ENCODE measurements around the gene SERPINA1.

Gene SERPINA1

DNA sequence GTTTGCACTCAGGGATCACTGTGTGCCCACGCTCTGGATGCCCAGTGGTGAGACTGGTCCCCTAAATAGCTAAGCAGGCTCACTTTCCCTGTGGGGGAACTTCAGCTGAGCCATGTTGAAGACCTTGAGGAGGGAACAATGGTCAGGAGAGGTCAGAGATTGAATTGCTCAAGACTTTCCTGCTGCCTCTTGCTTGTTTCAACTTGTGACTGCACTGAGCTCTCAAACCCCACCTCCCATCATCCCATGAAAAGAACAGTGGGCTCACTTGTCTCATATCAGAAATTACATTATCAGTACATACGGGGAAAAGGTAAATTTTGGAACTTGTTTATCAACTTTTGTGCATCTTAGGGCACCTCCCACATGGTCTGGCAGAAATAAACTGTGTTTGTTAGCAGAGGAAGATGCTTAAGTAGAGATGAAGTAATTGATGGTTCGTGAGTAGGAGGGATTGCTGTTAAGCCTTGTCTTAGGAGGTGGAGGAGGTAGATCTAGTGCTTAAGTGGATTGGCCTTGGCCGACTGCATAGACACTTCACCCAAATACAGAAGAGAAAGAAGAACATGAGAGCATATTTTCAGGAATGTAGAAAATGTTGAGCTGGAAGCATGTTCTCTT is 15.0 kb upstream of the SERPINA1 start:
- H3K27ac ChIP-seq (ENCODE audit: poor library complexity, severe bottlenecking) = no peak overlapping the region
- peaks cover 24% of the 10 kb centered on the region for H3K4me1 ChIP-seq (ENCODE audit: insufficient read depth, poor library complexity, severe bottlenecking)
- no peak for TF ChIP-seq CTCF (IDR thresholded peaks at IDR 0.05; ENCODE audit: poor library complexity, severe bottlenecking)
- ATAC-seq (ENCODE audit: low read depth) = no peak
- H3K4me3 ChIP-seq (ENCODE audit: severe bottlenecking) = no peak overlapping the region
- H3K9me3 ChIP-seq (ENCODE audit: severe bottlenecking) = peaks cover 11% of the 10 kb centered on the region
- DNase-seq (ENCODE audit: low spot score) = no peak
- H3K27me3 ChIP-seq (ENCODE audit: insufficient read depth, poor library complexity, severe bottlenecking) = no peaks in the 10 kb centered on the region
- no peaks in the 10 kb centered on the region for H3K36me3 ChIP-seq (ENCODE audit: low read depth)

- DNase-seq (ENCODE audit: low spot score) (no peak), ATAC-seq (ENCODE audit: low read depth) (peak; percentile 99)
- Histone ChIP-seq H3K4me3 (ENCODE audit: severe bottlenecking) (no peak overlapping the region), H3K4me1 (ENCODE audit: insufficient read depth, poor library complexity, severe bottlenecking) (peaks cover 24% of the 10 kb centered on the region), H3K27me3 (ENCODE audit: insufficient read depth, poor library complexity, severe bottlenecking) (no peaks in the 10 kb centered on the region), H3K27ac (ENCODE audit: poor library complexity, severe bottlenecking) (peak overlapping the region; percentile 65), H3K9me3 (ENCODE audit: severe bottlenecking) (no peaks in the 10 kb centered on the region), H3K36me3 (ENCODE audit: low read depth) (no peaks in the 10 kb centered on the region)
- no peak for TF ChIP-seq CTCF (IDR thresholded peaks at IDR 0.05; ENCODE audit: poor library complexity, severe bottlenecking)
These were observed 12.7 kb upstream of the SERPINA1 start for GRCh38 chr14:94401083-94401482.

GRCh38 chr14:94400422-94400841 is 12.0 kb upstream of the SERPINA1 start:
- Histone ChIP-seq H3K27me3 (ENCODE audit: insufficient read depth, poor library complexity, severe bottlenecking) (no peaks in the 10 kb centered on the region), H3K27ac (ENCODE audit: poor library complexity, severe bottlenecking) (peak overlapping the region; percentile 65), H3K4me1 (ENCODE audit: insufficient read depth, poor library complexity, severe bottlenecking) (peaks cover 24% of the 10 kb centered on the region), H3K9me3 (ENCODE audit: severe bottlenecking) (no peaks in the 10 kb centered on the region), H3K36me3 (ENCODE audit: low read depth) (no peaks in the 10 kb centered on the region), H3K4me3 (ENCODE audit: severe bottlenecking) (no peak overlapping the region)
- no peak for ATAC-seq (ENCODE audit: low read depth)
- TF ChIP-seq CTCF (IDR thresholded peaks at IDR 0.05; ENCODE audit: poor library complexity, severe bottlenecking) = no peak
- no peak for DNase-seq (ENCODE audit: low spot score)

DNA sequence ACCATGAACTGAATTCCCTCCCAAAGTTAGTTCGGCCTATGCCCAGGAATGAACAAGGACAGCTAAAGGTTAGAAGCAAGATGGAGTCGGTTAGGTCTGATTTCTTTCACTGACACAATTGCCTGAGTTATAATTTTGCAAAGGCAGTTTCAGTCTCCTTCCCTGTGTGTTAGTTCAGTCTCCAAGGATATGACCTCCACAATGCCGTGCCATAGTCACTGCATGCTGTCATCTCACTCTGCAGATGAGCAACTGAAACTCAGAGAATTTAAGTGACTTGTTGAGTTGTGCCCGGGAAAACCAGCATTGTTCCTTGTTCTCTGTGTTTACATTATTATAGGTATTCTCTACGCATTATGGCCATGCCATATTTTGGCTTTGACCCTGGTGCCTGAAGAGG is 10.1 kb upstream of the SERPINA1 start:
- DNase-seq (ENCODE audit: low spot score) (no peak), ATAC-seq (ENCODE audit: low read depth) (no peak)
- no peak overlapping the region for H3K4me3 ChIP-seq (ENCODE audit: severe bottlenecking)
- H3K27ac ChIP-seq (ENCODE audit: poor library complexity, severe bottlenecking) = no peak overlapping the region
- H3K27me3 ChIP-seq (ENCODE audit: insufficient read depth, poor library complexity, severe bottlenecking) = no peaks in the 10 kb centered on the region
- TF ChIP-seq CTCF (IDR thresholded peaks at IDR 0.05; ENCODE audit: poor library complexity, severe bottlenecking) = no peak
- no peaks in the 10 kb centered on the region for H3K9me3 ChIP-seq (ENCODE audit: severe bottlenecking)
- H3K36me3 ChIP-seq (ENCODE audit: low read depth) = no peaks in the 10 kb centered on the region
- peaks cover 28% of the 10 kb centered on the region for H3K4me1 ChIP-seq (ENCODE audit: insufficient read depth, poor library complexity, severe bottlenecking)

- no peak for TF ChIP-seq CTCF (IDR thresholded peaks at IDR 0.05; ENCODE audit: poor library complexity, severe bottlenecking)
- H3K9me3 ChIP-seq (ENCODE audit: severe bottlenecking) = no peaks in the 10 kb centered on the region
- no peaks in the 10 kb centered on the region for H3K27me3 ChIP-seq (ENCODE audit: insufficient read depth, poor library complexity, severe bottlenecking)
- ATAC-seq (ENCODE audit: low read depth) = no peak
- no peaks in the 10 kb centered on the region for H3K36me3 ChIP-seq (ENCODE audit: low read depth)
- H3K4me3 ChIP-seq (ENCODE audit: severe bottlenecking) = no peak overlapping the region
- peaks cover 26% of the 10 kb centered on the region for H3K4me1 ChIP-seq (ENCODE audit: insufficient read depth, poor library complexity, severe bottlenecking)
- no peak overlapping the region for H3K27ac ChIP-seq (ENCODE audit: poor library complexity, severe bottlenecking)
- DNase-seq (ENCODE audit: low spot score) = no peak
These were observed 9.7 kb upstream of the SERPINA1 start for GRCh38 chr14:94398182-94398479.

All from RWPE2 (cell line).